HEK293 (cell line): ENCODE results near the gene GABBR2.

Experiments
- ZNF114 ChIP-seq: fragments of 450-650 bp; formaldehyde crosslinking; IDR thresholded peaks from 2 replicates; pipeline ENCODE4 v1.5.0; 2017; ENCODE audit warnings: missing biosample characterization, missing genetic modification characterization
- ZNF146 ChIP-seq: fragments of 450-650 bp; formaldehyde crosslinking; IDR thresholded peaks from 2 replicates; pipeline ENCODE4 v1.5.1; 2016; ENCODE audit warnings: missing biosample characterization, missing genetic modification characterization
- ZNF274 ChIP-seq, 2 experiments: fragments of 200-500 bp in 1 of 2; fragments of 450-650 bp in 1 of 2; sonication (Bioruptor generic) in 1 of 2; formaldehyde crosslinking in 1 of 2; IDR thresholded peaks; 2 replicates each; pipeline versions ENCODE4 v1.5.1 to v1.6.1; 2014 to 2016; ENCODE audit warnings: borderline replicate concordance in 1 of 2, inconsistent platforms in 1 of 2, low read length in 1 of 2, missing biosample characterization in 1 of 2, missing genetic modification characterization in 1 of 2

GRCh38 chr9:98755006-98755618 lies 46.4 kb upstream of the GABBR2 start:
- TF ChIP-seq ZNF114 (tag by site-specific recombination) (no peak), ZNF146 (tag by site-specific recombination) (no peak), ZNF274 (IDR thresholded peaks at IDR 0.05; ENCODE audit: low read length) (no peak), ZNF274 (tag by site-specific recombination; IDR thresholded peaks at IDR 0.05; ENCODE audit: borderline replicate concordance) (no peak)
